Measurements from ENCODE around the gene DIDO1. TPM values are rescaled to one million over a fixed set of nuclear protein-coding genes. Genes with fewer than 3 reads are reported as not detected.

Gene DIDO1
- total and polyA plus RNA-seq, 2 donors (not counting 1 experiment from before 2014, with no cell fraction given): 25.9 to 33.2 TPM

- Histone ChIP-seq H3K9ac (ENCODE audit: insufficient read depth, low read length) (no peak overlapping the region), H3K4me3 (replicated peaks in 1 of 4; ENCODE audit: control extremely low read depth in 1 of 4, insufficient read depth in 1 of 4, low read depth in 3 of 4, low read length in 4 of 4) (no peak overlapping the region), H3K27ac (ENCODE audit: insufficient read depth, low read length) (no peak overlapping the region), H3K36me3 (ENCODE audit: control insufficient read depth, insufficient read depth, low read length) (peaks cover 8% of the 10 kb centered on the region), H3K4me1 (ENCODE audit: control insufficient read depth, extremely low read depth, insufficient read depth, low read length) (peaks cover 13% of the 10 kb centered on the region), H3K4me2 (ENCODE audit: extremely low read depth, insufficient read depth, low read length) (no peak overlapping the region), H3K27me3 (ENCODE audit: control insufficient read depth, insufficient read depth, low read length) (no peaks in the 10 kb centered on the region), H4K20me1 (ENCODE audit: control insufficient read depth, extremely low read depth, insufficient read depth, low read length) (no peaks in the 10 kb centered on the region), H3K9me3 (ENCODE audit: control insufficient read depth, insufficient read depth, low read depth, low read length) (no peaks in the 10 kb centered on the region), H3K79me2 (ENCODE audit: control insufficient read depth, insufficient read depth, low read length) (no peaks in the 10 kb centered on the region), H2AFZ (ENCODE audit: low read length) (no peak overlapping the region)
- no peak for DNase-seq (ENCODE audit: low read depth in 2 of 2)
- no peak for TF ChIP-seq EZH2 (IDR thresholded peaks at IDR 0.05; ENCODE audit: low read length, missing control alignments)
- no peak for TF ChIP-seq CTCF (conservative IDR thresholded peaks at IDR 0.05 in 1 of 2, IDR thresholded peaks at IDR 0.05 in 1 of 2; ENCODE audit: low read depth in 1 of 2, low read length in 2 of 2)
Measured at GRCh38 chr20:62880935-62881661, 45.2 kb downstream of the DIDO1 start.

- TF ChIP-seq CTCF (conservative IDR thresholded peaks at IDR 0.05 in 1 of 2, IDR thresholded peaks at IDR 0.05 in 1 of 2; ENCODE audit: low read depth in 1 of 2, low read length in 2 of 2) (no peak), EZH2 (IDR thresholded peaks at IDR 0.05; ENCODE audit: low read length, missing control alignments) (no peak)
- Histone ChIP-seq H3K9ac (ENCODE audit: insufficient read depth, low read length) (no peak overlapping the region), H3K36me3 (ENCODE audit: control insufficient read depth, insufficient read depth, low read length) (peaks cover 7% of the 10 kb centered on the region), H3K9me3 (ENCODE audit: control insufficient read depth, insufficient read depth, low read depth, low read length) (no peaks in the 10 kb centered on the region), H3K4me1 (ENCODE audit: control insufficient read depth, extremely low read depth, insufficient read depth, low read length) (peaks cover 16% of the 10 kb centered on the region), H3K79me2 (ENCODE audit: control insufficient read depth, insufficient read depth, low read length) (no peaks in the 10 kb centered on the region), H3K4me2 (ENCODE audit: extremely low read depth, insufficient read depth, low read length) (no peak overlapping the region), H3K27ac (ENCODE audit: insufficient read depth, low read length) (no peak overlapping the region), H4K20me1 (ENCODE audit: control insufficient read depth, extremely low read depth, insufficient read depth, low read length) (no peaks in the 10 kb centered on the region), H2AFZ (ENCODE audit: low read length) (no peak overlapping the region), H3K27me3 (ENCODE audit: control insufficient read depth, insufficient read depth, low read length) (no peaks in the 10 kb centered on the region), H3K4me3 (replicated peaks in 1 of 4; ENCODE audit: control extremely low read depth in 1 of 4, insufficient read depth in 1 of 4, low read depth in 3 of 4, low read length in 4 of 4) (no peak overlapping the region)
- no peak for DNase-seq (ENCODE audit: low read depth in 2 of 2)
Measured at GRCh38 chr20:62880147-62880934, 46.0 kb downstream of the DIDO1 start.

GRCh38 chr20:62879275-62880146 is 46.8 kb downstream of the DIDO1 start:
- Histone ChIP-seq H3K79me2 (ENCODE audit: control insufficient read depth, insufficient read depth, low read length) (no peaks in the 10 kb centered on the region), H3K4me1 (ENCODE audit: control insufficient read depth, extremely low read depth, insufficient read depth, low read length) (peaks cover 16% of the 10 kb centered on the region), H4K20me1 (ENCODE audit: control insufficient read depth, extremely low read depth, insufficient read depth, low read length) (no peaks in the 10 kb centered on the region), H3K4me2 (ENCODE audit: extremely low read depth, insufficient read depth, low read length) (no peak overlapping the region), H2AFZ (ENCODE audit: low read length) (no peak overlapping the region), H3K27ac (ENCODE audit: insufficient read depth, low read length) (no peak overlapping the region), H3K9ac (ENCODE audit: insufficient read depth, low read length) (no peak overlapping the region), H3K9me3 (ENCODE audit: control insufficient read depth, insufficient read depth, low read depth, low read length) (no peaks in the 10 kb centered on the region), H3K27me3 (ENCODE audit: control insufficient read depth, insufficient read depth, low read length) (no peaks in the 10 kb centered on the region), H3K36me3 (ENCODE audit: control insufficient read depth, insufficient read depth, low read length) (peaks cover 7% of the 10 kb centered on the region), H3K4me3 (replicated peaks in 1 of 4; ENCODE audit: control extremely low read depth in 1 of 4, insufficient read depth in 1 of 4, low read depth in 3 of 4, low read length in 4 of 4) (no peak overlapping the region)
- no peak for DNase-seq (ENCODE audit: low read depth in 2 of 2)
- TF ChIP-seq CTCF (conservative IDR thresholded peaks at IDR 0.05 in 1 of 2, IDR thresholded peaks at IDR 0.05 in 1 of 2; ENCODE audit: low read depth in 1 of 2, low read length in 2 of 2) (no peak), EZH2 (IDR thresholded peaks at IDR 0.05; ENCODE audit: low read length, missing control alignments) (no peak)
